ENCODE results near the gene SASH1.

DNA sequence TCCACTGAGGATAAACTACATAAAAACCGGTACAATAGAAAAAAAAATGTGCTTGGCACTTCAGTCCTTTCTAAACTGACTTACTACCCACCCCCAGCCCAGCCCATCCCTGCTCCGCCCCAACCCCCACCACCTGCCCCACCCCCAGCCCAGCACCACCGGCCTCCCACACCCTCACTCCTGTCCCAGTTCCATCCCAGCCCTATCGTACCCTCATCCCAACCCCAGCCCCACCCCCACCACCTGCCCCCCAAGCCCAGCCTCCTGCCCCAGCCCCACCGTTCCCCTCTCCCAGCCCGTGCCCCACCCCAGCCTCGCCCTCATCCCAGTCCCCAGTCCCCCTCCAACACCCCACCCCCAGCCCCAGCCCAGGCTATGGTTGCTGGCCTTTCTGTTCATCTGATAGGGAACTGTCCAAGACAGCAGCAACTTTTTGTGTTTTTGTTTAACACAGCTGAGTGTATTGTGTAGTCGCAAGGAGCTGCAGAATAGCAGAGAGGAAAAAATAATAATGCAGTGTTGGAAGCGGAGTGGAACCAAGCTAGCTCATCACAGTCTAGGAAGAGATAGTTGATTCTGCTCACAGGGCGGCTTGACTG is 61.9 kb downstream of the SASH1 start:
- no peak for TF ChIP-seq POLR2AphosphoS5 (IDR thresholded peaks at IDR 0.05; ENCODE audit: low read depth, low read length)
- TF ChIP-seq POLR2A (IDR thresholded peaks at IDR 0.05; ENCODE audit: low read depth, low read length), result no peak
- TF ChIP-seq TAF1 (IDR thresholded peaks at IDR 0.05; ENCODE audit: borderline replicate concordance, low read depth, low read length), result no peak
